ENCODE data around the gene RFX1. TPM values are rescaled to one million over a fixed set of nuclear protein-coding genes. Genes with fewer than 3 reads are reported as not detected.

The RFX1 gene
- total and polyA plus RNA-seq, 2 of the 13 experiments (the other 11 are each of a cell fraction or from before 2014, with no cell fraction given): 1.1 to 1.3 TPM

DNA sequence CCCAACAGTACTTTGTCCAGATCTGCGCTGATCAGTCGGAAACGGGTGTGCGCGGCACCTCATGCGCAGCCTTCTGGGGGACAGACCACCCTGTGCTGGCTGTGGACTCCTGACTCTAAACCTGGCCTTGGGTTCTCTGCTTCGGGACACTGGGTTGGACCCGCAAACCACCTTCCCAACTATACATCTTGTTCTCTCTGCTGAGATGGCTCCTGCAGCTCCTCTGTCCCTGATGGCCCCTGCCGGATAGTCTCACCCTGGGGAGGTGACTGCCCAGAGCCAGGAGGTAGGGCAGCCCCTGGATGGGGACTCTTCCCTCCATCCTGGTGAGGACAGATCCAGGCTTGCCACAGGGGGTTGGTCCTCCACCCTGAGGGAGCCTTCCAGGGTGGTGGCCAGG is 23.3 kb downstream of the RFX1 start (continued):
- TF ChIP-seq, protein P1, sequence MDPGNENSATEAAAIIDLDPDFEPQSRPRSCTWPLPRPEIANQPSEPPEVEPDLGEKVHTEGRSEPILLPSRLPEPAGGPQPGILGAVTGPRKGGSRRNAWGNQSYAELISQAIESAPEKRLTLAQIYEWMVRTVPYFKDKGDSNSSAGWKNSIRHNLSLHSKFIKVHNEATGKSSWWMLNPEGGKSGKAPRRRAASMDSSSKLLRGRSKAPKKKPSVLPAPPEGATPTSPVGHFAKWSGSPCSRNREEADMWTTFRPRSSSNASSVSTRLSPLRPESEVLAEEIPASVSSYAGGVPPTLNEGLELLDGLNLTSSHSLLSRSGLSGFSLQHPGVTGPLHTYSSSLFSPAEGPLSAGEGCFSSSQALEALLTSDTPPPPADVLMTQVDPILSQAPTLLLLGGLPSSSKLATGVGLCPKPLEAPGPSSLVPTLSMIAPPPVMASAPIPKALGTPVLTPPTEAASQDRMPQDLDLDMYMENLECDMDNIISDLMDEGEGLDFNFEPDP (CRISPR knock-in tag; conservative IDR thresholded peaks at IDR 0.05): no peak

DNA sequence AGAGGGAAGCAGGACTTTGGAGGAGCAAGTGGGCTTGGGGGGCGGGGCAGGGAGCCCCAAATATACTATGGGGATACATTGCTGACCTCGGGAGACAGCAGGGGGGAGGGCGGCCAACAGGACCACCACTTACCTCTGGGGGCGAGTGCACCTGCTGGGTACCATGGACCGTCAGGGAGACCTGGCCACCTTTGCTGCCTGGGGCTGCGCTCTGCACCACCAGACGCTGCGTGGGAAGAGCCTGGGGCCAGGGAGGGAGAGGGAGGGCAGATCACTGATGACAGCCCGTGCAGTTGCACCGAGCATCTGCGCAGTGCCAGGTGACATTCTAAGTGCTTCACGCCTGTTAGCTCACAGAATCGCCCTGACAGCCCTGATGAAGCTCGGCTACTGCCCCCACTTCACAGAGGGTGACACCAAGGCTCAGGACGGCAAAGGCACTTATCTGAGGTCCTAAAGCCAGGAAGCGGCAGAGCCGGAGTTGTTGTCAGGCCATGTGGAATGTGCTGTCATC is 24.1 kb downstream of the RFX1 start:
- WGBS (ENCODE audit: low lambda C conversion rate): 97% methylated on average over 10 of the region's 17 CpGs
- no peak for ATAC-seq
- FAIRE-seq: no peak
- TF ChIP-seq, protein P2, sequence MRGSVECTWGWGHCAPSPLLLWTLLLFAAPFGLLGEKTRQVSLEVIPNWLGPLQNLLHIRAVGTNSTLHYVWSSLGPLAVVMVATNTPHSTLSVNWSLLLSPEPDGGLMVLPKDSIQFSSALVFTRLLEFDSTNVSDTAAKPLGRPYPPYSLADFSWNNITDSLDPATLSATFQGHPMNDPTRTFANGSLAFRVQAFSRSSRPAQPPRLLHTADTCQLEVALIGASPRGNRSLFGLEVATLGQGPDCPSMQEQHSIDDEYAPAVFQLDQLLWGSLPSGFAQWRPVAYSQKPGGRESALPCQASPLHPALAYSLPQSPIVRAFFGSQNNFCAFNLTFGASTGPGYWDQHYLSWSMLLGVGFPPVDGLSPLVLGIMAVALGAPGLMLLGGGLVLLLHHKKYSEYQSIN (CRISPR knock-in tag; IDR thresholded peaks at IDR 0.05; ENCODE audit: borderline replicate concordance): no peak
- TF ChIP-seq, protein P3, sequence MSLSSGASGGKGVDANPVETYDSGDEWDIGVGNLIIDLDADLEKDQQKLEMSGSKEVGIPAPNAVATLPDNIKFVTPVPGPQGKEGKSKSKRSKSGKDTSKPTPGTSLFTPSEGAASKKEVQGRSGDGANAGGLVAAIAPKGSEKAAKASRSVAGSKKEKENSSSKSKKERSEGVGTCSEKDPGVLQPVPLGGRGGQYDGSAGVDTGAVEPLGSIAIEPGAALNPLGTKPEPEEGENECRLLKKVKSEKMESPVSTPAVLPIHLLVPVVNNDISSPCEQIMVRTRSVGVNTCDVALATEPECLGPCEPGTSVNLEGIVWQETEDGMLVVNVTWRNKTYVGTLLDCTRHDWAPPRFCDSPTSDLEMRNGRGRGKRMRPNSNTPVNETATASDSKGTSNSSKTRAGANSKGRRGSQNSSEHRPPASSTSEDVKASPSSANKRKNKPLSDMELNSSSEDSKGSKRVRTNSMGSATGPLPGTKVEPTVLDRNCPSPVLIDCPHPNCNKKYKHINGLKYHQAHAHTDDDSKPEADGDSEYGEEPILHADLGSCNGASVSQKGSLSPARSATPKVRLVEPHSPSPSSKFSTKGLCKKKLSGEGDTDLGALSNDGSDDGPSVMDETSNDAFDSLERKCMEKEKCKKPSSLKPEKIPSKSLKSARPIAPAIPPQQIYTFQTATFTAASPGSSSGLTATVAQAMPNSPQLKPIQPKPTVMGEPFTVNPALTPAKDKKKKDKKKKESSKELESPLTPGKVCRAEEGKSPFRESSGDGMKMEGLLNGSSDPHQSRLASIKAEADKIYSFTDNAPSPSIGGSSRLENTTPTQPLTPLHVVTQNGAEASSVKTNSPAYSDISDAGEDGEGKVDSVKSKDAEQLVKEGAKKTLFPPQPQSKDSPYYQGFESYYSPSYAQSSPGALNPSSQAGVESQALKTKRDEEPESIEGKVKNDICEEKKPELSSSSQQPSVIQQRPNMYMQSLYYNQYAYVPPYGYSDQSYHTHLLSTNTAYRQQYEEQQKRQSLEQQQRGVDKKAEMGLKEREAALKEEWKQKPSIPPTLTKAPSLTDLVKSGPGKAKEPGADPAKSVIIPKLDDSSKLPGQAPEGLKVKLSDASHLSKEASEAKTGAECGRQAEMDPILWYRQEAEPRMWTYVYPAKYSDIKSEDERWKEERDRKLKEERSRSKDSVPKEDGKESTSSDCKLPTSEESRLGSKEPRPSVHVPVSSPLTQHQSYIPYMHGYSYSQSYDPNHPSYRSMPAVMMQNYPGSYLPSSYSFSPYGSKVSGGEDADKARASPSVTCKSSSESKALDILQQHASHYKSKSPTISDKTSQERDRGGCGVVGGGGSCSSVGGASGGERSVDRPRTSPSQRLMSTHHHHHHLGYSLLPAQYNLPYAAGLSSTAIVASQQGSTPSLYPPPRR (CRISPR knock-in tag; IDR thresholded peaks at IDR 0.05; ENCODE audit: borderline replicate concordance): no peak
- TF ChIP-seq CBX5 (CRISPR knock-in tag; IDR thresholded peaks at IDR 0.05; ENCODE audit: borderline replicate concordance): no peak
- no peak for TF ChIP-seq EHMT2 (IDR thresholded peaks at IDR 0.05; ENCODE audit: borderline replicate concordance, low read depth, low read length)
- TF ChIP-seq ZNF790 (CRISPR knock-in tag; IDR thresholded peaks at IDR 0.05; ENCODE audit: borderline replicate concordance): no peak
- no peak for TF ChIP-seq NAIF1 (CRISPR knock-in tag; IDR thresholded peaks at IDR 0.05; ENCODE audit: borderline replicate concordance)
- no peak for TF ChIP-seq ZNF570 (CRISPR knock-in tag; IDR thresholded peaks at IDR 0.05; ENCODE audit: borderline replicate concordance)
- TF ChIP-seq, protein P4, sequence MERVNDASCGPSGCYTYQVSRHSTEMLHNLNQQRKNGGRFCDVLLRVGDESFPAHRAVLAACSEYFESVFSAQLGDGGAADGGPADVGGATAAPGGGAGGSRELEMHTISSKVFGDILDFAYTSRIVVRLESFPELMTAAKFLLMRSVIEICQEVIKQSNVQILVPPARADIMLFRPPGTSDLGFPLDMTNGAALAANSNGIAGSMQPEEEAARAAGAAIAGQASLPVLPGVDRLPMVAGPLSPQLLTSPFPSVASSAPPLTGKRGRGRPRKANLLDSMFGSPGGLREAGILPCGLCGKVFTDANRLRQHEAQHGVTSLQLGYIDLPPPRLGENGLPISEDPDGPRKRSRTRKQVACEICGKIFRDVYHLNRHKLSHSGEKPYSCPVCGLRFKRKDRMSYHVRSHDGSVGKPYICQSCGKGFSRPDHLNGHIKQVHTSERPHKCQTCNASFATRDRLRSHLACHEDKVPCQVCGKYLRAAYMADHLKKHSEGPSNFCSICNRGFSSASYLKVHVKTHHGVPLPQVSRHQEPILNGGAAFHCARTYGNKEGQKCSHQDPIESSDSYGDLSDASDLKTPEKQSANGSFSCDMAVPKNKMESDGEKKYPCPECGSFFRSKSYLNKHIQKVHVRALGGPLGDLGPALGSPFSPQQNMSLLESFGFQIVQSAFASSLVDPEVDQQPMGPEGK (CRISPR knock-in tag; IDR thresholded peaks at IDR 0.05): no peak
- TF ChIP-seq TGIF2 (CRISPR knock-in tag; IDR thresholded peaks at IDR 0.05): no peak
- no peak for TF ChIP-seq ZSCAN9 (CRISPR knock-in tag; IDR thresholded peaks at IDR 0.05; ENCODE audit: borderline replicate concordance)
- no peak for TF ChIP-seq ZKSCAN1 (IDR thresholded peaks at IDR 0.05; ENCODE audit: low read length)

More for the DNA sequence above, 24.1 kb downstream of the RFX1 start:
- Histone ChIP-seq H2AFZ (ENCODE audit: low read length) (no peak overlapping the region), H4K20me1 (ENCODE audit: insufficient read depth, low read length) (no peaks in the 10 kb centered on the region), H3K4me2 (ENCODE audit: low read depth, low read length) (no peak overlapping the region), H3K27ac (ENCODE audit: extremely low read length, insufficient read depth, low read length) (no peak overlapping the region), H3K27me3 (ENCODE audit: control insufficient read depth in 1 of 2, insufficient read depth in 2 of 2, low read length in 2 of 2) (no peaks in the 10 kb centered on the region), H3K9ac (ENCODE audit: insufficient read depth, low read depth, low read length) (no peak overlapping the region), H3K36me3 (replicated peaks in 1 of 2; ENCODE audit: control insufficient read depth in 1 of 2, insufficient read depth in 2 of 2, low read length in 2 of 2) (peaks cover 5 to 12% of the 10 kb centered on the region in 2 experiments; a peak in 3 of 5 replicates), H3K4me1 (ENCODE audit: insufficient read depth, low read length) (peaks cover 22% of the 10 kb centered on the region), H3K9me3 (ENCODE audit: low read length) (no peaks in the 10 kb centered on the region), H3K4me3 (replicated peaks in 1 of 3; ENCODE audit: insufficient read depth in 1 of 3, low read depth in 2 of 3, low read length in 3 of 3) (no peak overlapping the region), H3K79me2 (ENCODE audit: insufficient read depth, low read length) (no peaks in the 10 kb centered on the region)
- no peak for DNase-seq (ENCODE audit: low spot score)
- ChIA-PET CTCF (ENCODE audit: low intra/inter-chr PET ratio, low total read pairs) (no interaction called here), POLR2A (no interaction called here)
- intact Hi-C loops (cut with micrococcal nuclease; ENCODE audit: unreplicated experiment): no loop called here
- in situ Hi-C loops (cut with HindIII; ENCODE audit: extremely low pct_ligation_motif_present, low pct_unique_long_range_greater_than_20kb): no loop called here
- BruUV-seq (replicated peaks): no TSS peak
